ENCODE data around the gene NOL4L. TPM values are rescaled to one million over a fixed set of nuclear protein-coding genes. Genes with fewer than 3 reads are reported as not detected.

Gene NOL4L
- 3.4 and 3.6 TPM in 2 replicates for total RNA-seq

GRCh38 chr20:32585011-32585585, at the start of gene NOL4L:
TSS of gene NOL4L (minus strand) at chr20:32585333. CDS start at chr20:32584890, 443 bp downstream.

Other genes with a start within 250 kb of the NOL4L start
- gene ASXL1, start 227.0 kb downstream of the NOL4L start, total RNA-seq, result 75.9 and 81.0 TPM in 2 replicates
- not detected in 2 replicates for gene C20orf203, start 88.6 kb upstream of the NOL4L start, total RNA-seq
- gene COMMD7, start 158.1 kb upstream of the NOL4L start, total RNA-seq, result 26.8 and 29.4 TPM in 2 replicates
- gene DNMT3B, start 177.1 kb upstream of the NOL4L start, total RNA-seq, result 1.7 and 1.8 TPM in 2 replicates
- 80.1 and 83.9 TPM in 2 replicates for gene MAPRE1, start 234.6 kb upstream of the NOL4L start, total RNA-seq

Measured in hair follicle dermal papilla cell (primary cell).